Activated CD4-positive, alpha-beta T cell treated with anti-CD3 and anti-CD28 coated beads, Interleukin-2, amount 10 ng/mL, durations not matched to agents 24 days and 14 days (primary cell): ENCODE data around the gene ACTR8. TPM values are rescaled to one million over a fixed set of nuclear protein-coding genes. Genes with fewer than 3 reads are reported as not detected.
"Not testable (repeated sequence)": the region's sequence is repeated elsewhere in the genome, so short reads cannot be mapped to it uniquely, and the experiment has no call there.

ENCODE experiments used
- DNase-seq: peaks from one replicate; pipeline ENCODE4 v3.0.0; 2022
- H3K27ac Mint-ChIP-seq: one replicate; pipeline ENCODE4 v1.8.0; 2022; ENCODE audit warnings: mild to moderate bottlenecking, mixed read lengths
- H3K27me3 Mint-ChIP-seq: one replicate; pipeline ENCODE4 v1.8.0; 2022; ENCODE audit warnings: mixed read lengths
- H3K36me3 Mint-ChIP-seq: one replicate; pipeline ENCODE4 v1.8.0; 2022; ENCODE audit warnings: low read depth, mild to moderate bottlenecking, mixed read lengths
- H3K4me1 Mint-ChIP-seq: one replicate; pipeline ENCODE4 v1.8.0; 2021; ENCODE audit warnings: mixed read lengths
- H3K4me3 Mint-ChIP-seq: one replicate; pipeline ENCODE4 v1.8.0; 2022; ENCODE audit warnings: mild to moderate bottlenecking, moderate library complexity, mixed read lengths
- H3K9me3 Mint-ChIP-seq: one replicate; pipeline ENCODE4 v1.8.0; 2021; ENCODE audit warnings: mixed read lengths
- intact Hi-C: fragments of 100-400 bp; cut with micrococcal nuclease; formaldehyde crosslinking; loops from one replicate; pipeline ENCODE4 v1.15.1; 2023
- total RNA-seq: library from RNA; stranded (reverse); gene quantifications from 2 replicates; pipeline ENCODE4 v1.2.3, GENCODE V29; 2022

The ACTR8 gene
- total RNA-seq: 44.5 and 46.7 TPM in 2 replicates

GRCh38 chr3:53881691-53882593 is at the start of gene ACTR8:
Gene ACTR8, minus strand, starts transcription at chr3:53882152. Its CDS starts 51 bp downstream, at chr3:53882101.
- H3K27me3 Mint-ChIP-seq: no peaks in the 10 kb centered on the region
- H3K4me3 Mint-ChIP-seq: peak within 1 kb of the TSS; percentile 99
- peak within 1 kb of the TSS; percentile 99 for H3K27ac Mint-ChIP-seq
- intact Hi-C loops: loop anchor here (1.0 kb wide), 1 partner anchor 9 kb away; the partner anchor contains the start of gene SELENOK
- peak; percentile 97 for DNase-seq
- H3K36me3 Mint-ChIP-seq: peaks cover 45% of the 10 kb centered on the region
- no peaks in the 10 kb centered on the region for H3K9me3 Mint-ChIP-seq
- H3K4me1 Mint-ChIP-seq: peaks cover 34% of the 10 kb centered on the region

GRCh38 chr3:53927208-53927872 is 45.4 kb upstream of the ACTR8 start:
- H3K4me3 Mint-ChIP-seq, H3K27ac Mint-ChIP-seq, intact Hi-C loops, DNase-seq, H3K9me3 Mint-ChIP-seq, H3K4me1 Mint-ChIP-seq, H3K27me3 Mint-ChIP-seq, H3K36me3 Mint-ChIP-seq: not testable (repeated sequence)

DNA sequence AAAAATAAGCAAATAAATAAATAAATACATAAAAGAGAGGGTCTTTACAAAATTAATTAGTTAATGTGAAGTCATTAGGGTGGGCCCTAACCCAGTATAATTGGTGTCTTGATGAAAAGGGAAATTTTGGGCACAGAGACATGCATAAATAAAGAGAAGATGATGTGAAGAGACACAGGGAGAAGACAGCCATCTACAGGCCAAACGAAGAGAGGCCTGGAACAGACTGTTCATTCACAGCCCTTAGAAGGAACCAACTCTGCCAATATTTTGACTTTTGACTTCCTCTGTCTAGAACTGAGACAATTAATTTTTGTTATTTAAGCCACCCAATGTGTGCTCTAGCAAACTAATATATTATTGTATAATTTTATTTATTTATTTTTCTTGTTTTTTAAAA is 39.3 kb upstream of the ACTR8 start:
- Mint-ChIP-seq H3K4me1 (no peaks in the 10 kb centered on the region), H3K27ac (no peak overlapping the region), H3K9me3 (no peaks in the 10 kb centered on the region), H3K36me3 (no peaks in the 10 kb centered on the region), H3K27me3 (peaks cover 18% of the 10 kb centered on the region), H3K4me3 (no peak overlapping the region)
- intact Hi-C loops: no loop called here
- no peak for DNase-seq

DNA sequence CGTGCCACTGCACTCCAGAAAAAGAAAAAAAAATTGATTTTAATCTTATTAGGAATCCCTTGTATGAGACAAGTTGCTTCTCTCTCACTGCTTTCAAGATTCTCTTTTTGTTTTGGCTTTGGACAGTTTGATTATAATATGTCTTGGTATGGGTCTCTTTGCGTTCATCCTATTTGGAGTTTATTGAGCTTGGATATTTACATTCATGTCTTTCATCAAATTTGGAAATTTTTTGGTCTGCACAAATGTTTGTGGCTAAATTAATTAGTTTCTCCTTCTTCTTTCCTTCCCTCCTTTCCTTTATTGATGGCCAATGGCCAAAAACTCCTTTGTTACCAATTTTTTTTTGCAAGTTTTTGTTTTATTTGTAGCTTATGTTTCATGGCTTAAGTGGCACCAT is 37.8 kb upstream of the ACTR8 start:
- Mint-ChIP-seq H3K9me3 (no peaks in the 10 kb centered on the region), H3K27ac (no peak overlapping the region), H3K4me3 (no peak overlapping the region), H3K36me3 (no peaks in the 10 kb centered on the region), H3K27me3 (peaks cover 26% of the 10 kb centered on the region), H3K4me1 (no peaks in the 10 kb centered on the region)
- DNase-seq: no peak
- intact Hi-C loops: no loop called here

DNA sequence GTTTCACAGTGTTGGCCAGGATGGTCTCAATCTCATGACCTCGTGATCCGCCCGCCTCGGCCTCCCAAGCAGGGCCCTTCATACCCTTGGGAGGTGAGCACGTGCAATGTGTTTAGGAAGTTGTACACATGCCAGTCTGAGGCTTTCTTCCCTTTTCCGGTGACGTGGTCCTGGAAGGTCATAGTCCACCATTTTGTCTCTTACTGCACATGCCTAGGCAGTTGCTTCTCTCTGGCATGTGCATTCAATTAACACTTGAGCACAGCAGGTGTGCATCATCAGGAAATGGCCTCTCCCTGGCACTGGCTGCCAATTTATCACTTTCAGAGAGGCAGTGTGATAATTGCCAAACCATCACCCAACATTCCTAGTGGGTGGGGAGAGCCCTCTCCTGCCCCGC is 31.4 kb upstream of the ACTR8 start:
- Mint-ChIP-seq H3K4me3 (no peak overlapping the region), H3K9me3 (no peaks in the 10 kb centered on the region), H3K27ac (no peak overlapping the region), H3K4me1 (no peaks in the 10 kb centered on the region), H3K27me3 (peaks cover 38% of the 10 kb centered on the region), H3K36me3 (no peaks in the 10 kb centered on the region)
- intact Hi-C loops: no loop called here
- DNase-seq: no peak

- H3K4me1 Mint-ChIP-seq: no peaks in the 10 kb centered on the region
- intact Hi-C loops: no loop called here
- no peak overlapping the region for H3K4me3 Mint-ChIP-seq
- H3K36me3 Mint-ChIP-seq: no peaks in the 10 kb centered on the region
- peaks cover 6% of the 10 kb centered on the region for H3K9me3 Mint-ChIP-seq
- no peak for DNase-seq
- no peak overlapping the region for H3K27ac Mint-ChIP-seq
- H3K27me3 Mint-ChIP-seq: peaks cover 50% of the 10 kb centered on the region
These were observed 20.8 kb upstream of the ACTR8 start for GRCh38 chr3:53902711-53903110.

DNA sequence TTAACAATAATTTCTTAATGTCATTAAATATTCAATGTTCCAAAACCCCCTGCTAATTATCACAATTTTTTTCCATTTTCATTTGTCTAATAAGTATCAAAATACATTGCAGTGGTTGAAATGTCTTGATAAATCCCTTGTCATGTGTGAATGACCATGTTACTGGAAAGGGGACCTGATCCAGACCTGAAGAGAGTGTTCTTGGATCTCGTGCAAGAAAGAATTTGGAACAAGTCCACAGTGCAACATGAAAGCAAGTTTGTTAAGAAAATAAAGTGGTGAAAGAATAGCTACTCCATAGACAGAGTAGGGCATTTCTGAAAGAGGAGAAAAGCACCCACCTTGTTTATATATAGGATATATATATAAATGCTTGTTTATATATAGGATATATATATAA is 20.1 kb upstream of the ACTR8 start:
- Mint-ChIP-seq H3K27me3 (peaks cover 49% of the 10 kb centered on the region), H3K36me3 (no peaks in the 10 kb centered on the region), H3K9me3 (peaks cover 6% of the 10 kb centered on the region), H3K4me1 (no peaks in the 10 kb centered on the region), H3K4me3 (no peak overlapping the region), H3K27ac (no peak overlapping the region)
- intact Hi-C loops: no loop called here
- DNase-seq: no peak

- no peaks in the 10 kb centered on the region for H3K36me3 Mint-ChIP-seq
- no peak overlapping the region for H3K4me3 Mint-ChIP-seq
- no peak for DNase-seq
- no peak overlapping the region for H3K27ac Mint-ChIP-seq
- peaks cover 6% of the 10 kb centered on the region for H3K9me3 Mint-ChIP-seq
- intact Hi-C loops: no loop called here
- peaks cover 45% of the 10 kb centered on the region for H3K27me3 Mint-ChIP-seq
- no peaks in the 10 kb centered on the region for H3K4me1 Mint-ChIP-seq
These were observed 18.8 kb upstream of the ACTR8 start for GRCh38 chr3:53900666-53901331.

DNA sequence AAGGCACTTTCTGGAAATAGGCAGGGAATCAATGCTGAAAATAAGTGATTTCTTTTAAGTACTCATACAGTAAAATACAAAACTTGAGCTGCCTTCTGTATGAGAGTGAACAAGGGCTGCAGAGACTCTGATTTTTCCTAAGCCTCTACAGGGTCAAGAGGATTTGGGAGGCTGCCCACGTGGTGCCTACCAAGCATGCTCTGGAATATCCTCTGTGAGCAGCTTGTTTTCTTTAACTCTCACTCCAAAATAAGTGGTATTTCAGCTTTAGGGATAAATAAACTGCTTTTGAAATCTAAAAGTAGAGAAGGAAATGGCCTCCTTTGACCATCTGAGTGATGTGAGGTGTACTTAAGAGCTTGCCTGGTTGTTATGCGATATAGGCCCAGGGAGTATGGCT is 17.8 kb upstream of the ACTR8 start:
- Mint-ChIP-seq H3K36me3 (no peaks in the 10 kb centered on the region), H3K27ac (no peak overlapping the region), H3K4me1 (no peaks in the 10 kb centered on the region), H3K4me3 (no peak overlapping the region), H3K9me3 (peaks cover 3% of the 10 kb centered on the region), H3K27me3 (peaks cover 45% of the 10 kb centered on the region)
- intact Hi-C loops: no loop called here
- no peak for DNase-seq

- Mint-ChIP-seq H3K4me3 (peak overlapping the region; percentile 85), H3K4me1 (peaks cover 41% of the 10 kb centered on the region), H3K27ac (peak overlapping the region; percentile 93), H3K36me3 (peaks cover 17% of the 10 kb centered on the region), H3K27me3 (peaks cover 20% of the 10 kb centered on the region), H3K9me3 (peaks cover 11% of the 10 kb centered on the region)
- DNase-seq: no peak
- intact Hi-C loops: loop anchor here (2.0 kb wide), 1 partner anchor 545 kb away; the partner anchor contains the start of gene DCP1A
These were observed 10.3 kb upstream of the ACTR8 start for GRCh38 chr3:53892286-53892637.

GRCh38 chr3:53891497-53892285 is 9.7 kb upstream of the ACTR8 start, which contains the start of gene SELENOK:
Gene SELENOK, minus strand, starts transcription at chr3:53891859.
- peak within 1 kb of the TSS; percentile 85 for H3K4me3 Mint-ChIP-seq
- peaks cover 22% of the 10 kb centered on the region for H3K36me3 Mint-ChIP-seq
- peaks cover 47% of the 10 kb centered on the region for H3K4me1 Mint-ChIP-seq

GRCh38 chr3:53890726-53891475 is 8.9 kb upstream of the ACTR8 start:
- intact Hi-C loops: loop anchor here (1.0 kb wide), 1 partner anchor 9 kb away; the partner anchor contains the start of gene ACTR8
- Mint-ChIP-seq H3K9me3 (peaks cover 11% of the 10 kb centered on the region), H3K27me3 (peaks cover 11% of the 10 kb centered on the region), H3K36me3 (peaks cover 23% of the 10 kb centered on the region), H3K4me3 (peak overlapping the region; percentile 85), H3K27ac (peak overlapping the region; percentile 93), H3K4me1 (peaks cover 47% of the 10 kb centered on the region)
- DNase-seq: peak; percentile 85

More at GRCh38 chr3:53891497-53892285, 9.7 kb upstream of the ACTR8 start, which contains the start of gene SELENOK:
- intact Hi-C loops: loop anchor here (1.0 to 2.0 kb wide), 2 partner anchors 9 to 545 kb away; partner anchors contain the start of genes ACTR8 and DCP1A
- peak; percentile 99 for DNase-seq
- Mint-ChIP-seq H3K9me3 (peaks cover 11% of the 10 kb centered on the region), H3K27ac (peak within 1 kb of the TSS; percentile 93), H3K27me3 (peaks cover 16% of the 10 kb centered on the region)
